WTC11 (cell line): ENCODE measurements around the gene RP2.

ENCODE experiments used
- ATF2 ChIP-seq: sonication (generic); formaldehyde crosslinking; IDR thresholded peaks from 2 replicates; pipeline ENCODE4 v1.8.1; 2022; ENCODE audit warnings: low read depth, missing genetic modification reagents, borderline replicate concordance
- CREM ChIP-seq: sonication (generic); formaldehyde crosslinking; IDR thresholded peaks from 2 replicates; pipeline ENCODE4 v1.8.1; 2022; ENCODE audit warnings: mild to moderate bottlenecking, missing genetic modification reagents, moderate library complexity
- CTCF ChIP-seq: fragments of 200-600 bp; IDR thresholded peaks from 2 replicates; pipeline ENCODE4 v1.8.0; 2022; ENCODE audit warnings: antibody characterized with exemption
- FOXJ3 ChIP-seq: sonication (generic); formaldehyde crosslinking; IDR thresholded peaks from 2 replicates; pipeline ENCODE4 v1.9.0; 2021; ENCODE audit warnings: missing genetic modification reagents, mild to moderate bottlenecking, borderline replicate concordance
- MAX ChIP-seq: sonication (generic); formaldehyde crosslinking; IDR thresholded peaks from 2 replicates; pipeline ENCODE4 v1.8.0; 2022; ENCODE audit warnings: mild to moderate bottlenecking, missing genetic modification reagents
- MYBL2 ChIP-seq: sonication (generic); formaldehyde crosslinking; IDR thresholded peaks from 2 replicates; pipeline ENCODE4 v1.8.1; 2023; ENCODE audit warnings: mild to moderate bottlenecking, moderate library complexity, missing genetic modification reagents
- PRDM15 ChIP-seq: sonication (generic); formaldehyde crosslinking; IDR thresholded peaks from 2 replicates; pipeline ENCODE4 v1.8.0; 2022; ENCODE audit warnings: missing genetic modification reagents
- TEAD4 ChIP-seq: sonication (generic); formaldehyde crosslinking; IDR thresholded peaks from 2 replicates; pipeline ENCODE4 v1.8.0; 2022; ENCODE audit warnings: mild to moderate bottlenecking, missing genetic modification reagents
- ZNF263 ChIP-seq: sonication (generic); formaldehyde crosslinking; IDR thresholded peaks from 2 replicates; pipeline ENCODE4 v1.8.1; 2022; ENCODE audit warnings: low read depth, mild to moderate bottlenecking, moderate library complexity, missing genetic modification reagents

- TF ChIP-seq TEAD4 (CRISPR knock-in tag) (no peak), CTCF (no peak), CREM (CRISPR knock-in tag) (no peak), MYBL2 (CRISPR knock-in tag) (no peak), PRDM15 (no peak), ATF2 (CRISPR knock-in tag) (no peak), ZNF263 (no peak), MAX (CRISPR knock-in tag) (no peak), FOXJ3 (CRISPR knock-in tag) (no peak)
These were observed 979 bp downstream of the RP2 start for GRCh38 chrX:46837558-46838485.
